NCI-H2196 treated with DMSO at 0.1 percent for 48 hours (cell line): ENCODE measurements around the gene DYSF.

Experiments
- DNase-seq: peaks from one replicate; lab custom pipeline; 2025; ENCODE audit not compliant: unreplicated experiment; lab: John Stamatoyannopoulos, UW

DYSF gene

DNA sequence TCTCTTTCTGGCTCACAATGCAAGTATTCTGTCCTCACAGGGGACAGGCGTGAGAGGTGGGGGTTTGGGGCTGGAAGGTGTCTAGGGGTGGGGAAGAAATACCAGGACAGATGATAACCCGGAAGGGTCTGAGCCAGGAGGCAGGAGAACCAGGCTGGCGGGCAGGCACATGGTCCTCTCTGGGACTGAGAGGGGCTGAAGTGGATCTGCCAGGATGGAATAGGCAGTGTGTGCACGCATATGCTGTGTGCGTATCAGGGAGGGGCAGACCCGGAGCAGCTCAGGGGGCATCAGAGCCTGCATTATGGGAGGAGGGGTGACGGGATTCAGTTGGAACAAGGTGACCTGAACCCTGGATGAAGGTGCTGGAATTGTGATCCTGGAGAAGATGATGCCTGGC is 157.3 kb downstream of the DYSF start:
- no peak for DNase-seq

GRCh38 chr2:71611247-71611646 is 157.9 kb downstream of the DYSF start:
- no peak for DNase-seq

GRCh38 chr2:71611781-71612527 is 158.6 kb downstream of the DYSF start:
- DNase-seq: no peak

DNA sequence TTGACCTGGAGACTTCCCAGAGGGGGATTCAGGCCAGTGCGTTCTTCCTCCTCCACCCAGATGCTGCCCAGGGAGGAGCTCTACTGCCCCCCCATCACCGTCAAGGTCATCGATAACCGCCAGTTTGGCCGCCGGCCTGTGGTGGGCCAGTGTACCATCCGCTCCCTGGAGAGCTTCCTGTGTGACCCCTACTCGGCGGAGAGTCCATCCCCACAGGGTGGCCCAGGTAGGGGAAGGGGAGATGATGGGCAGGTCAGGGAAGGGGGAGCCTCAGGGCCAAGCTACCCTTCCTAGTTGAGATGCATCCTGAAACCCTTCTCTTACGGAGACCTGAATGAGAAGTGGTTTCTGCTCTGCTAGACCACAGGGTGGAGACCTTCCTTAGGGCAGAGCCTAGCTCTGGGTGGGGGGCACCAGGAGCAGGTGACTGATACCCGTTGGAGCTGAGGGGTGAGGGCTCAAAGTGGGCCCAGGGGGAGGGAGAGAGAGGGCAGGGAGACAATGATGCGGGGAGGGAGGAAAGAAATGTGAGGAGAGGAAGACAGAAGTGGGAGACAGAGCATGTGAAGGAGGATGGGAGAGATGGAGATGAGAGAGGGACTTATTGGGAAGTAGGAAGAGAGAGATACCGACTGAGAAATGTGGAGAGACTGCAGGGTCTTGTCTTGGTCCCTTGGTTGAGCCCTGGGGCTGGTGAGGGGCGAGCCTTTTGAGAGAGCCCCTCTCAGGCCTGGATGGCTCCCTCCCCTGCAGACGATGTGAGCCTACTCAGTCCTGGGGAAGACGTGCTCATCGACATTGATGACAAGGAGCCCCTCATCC is 159.4 kb downstream of the DYSF start:
- no peak for DNase-seq

DNA sequence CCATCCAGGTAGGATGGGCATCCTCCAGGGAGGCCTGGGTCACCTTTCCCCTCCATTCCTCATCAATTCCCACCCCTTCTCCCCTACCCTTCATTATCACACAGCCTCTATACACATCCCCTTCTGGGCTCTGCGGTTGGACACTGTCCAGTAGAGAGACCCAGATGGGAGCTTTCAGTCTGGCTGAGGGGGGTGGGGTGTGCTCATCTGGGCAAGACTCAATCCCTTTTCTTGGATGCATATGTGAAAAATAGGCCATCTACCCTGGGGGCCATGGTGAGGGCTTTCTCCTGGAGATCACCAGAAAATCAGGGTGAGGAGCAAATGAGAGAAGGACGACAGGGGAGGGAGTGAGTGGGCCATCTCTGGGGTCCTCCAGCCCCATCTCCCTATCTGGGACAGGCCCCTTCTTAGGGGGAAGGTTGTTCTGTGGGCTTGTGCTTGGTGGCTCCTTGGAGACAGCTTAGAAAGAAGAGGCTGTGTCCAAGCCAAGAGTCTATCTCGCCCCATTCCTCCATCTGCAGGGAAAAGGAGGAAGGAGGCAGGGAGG is 160.1 kb downstream of the DYSF start:
- no peak for DNase-seq

DNA sequence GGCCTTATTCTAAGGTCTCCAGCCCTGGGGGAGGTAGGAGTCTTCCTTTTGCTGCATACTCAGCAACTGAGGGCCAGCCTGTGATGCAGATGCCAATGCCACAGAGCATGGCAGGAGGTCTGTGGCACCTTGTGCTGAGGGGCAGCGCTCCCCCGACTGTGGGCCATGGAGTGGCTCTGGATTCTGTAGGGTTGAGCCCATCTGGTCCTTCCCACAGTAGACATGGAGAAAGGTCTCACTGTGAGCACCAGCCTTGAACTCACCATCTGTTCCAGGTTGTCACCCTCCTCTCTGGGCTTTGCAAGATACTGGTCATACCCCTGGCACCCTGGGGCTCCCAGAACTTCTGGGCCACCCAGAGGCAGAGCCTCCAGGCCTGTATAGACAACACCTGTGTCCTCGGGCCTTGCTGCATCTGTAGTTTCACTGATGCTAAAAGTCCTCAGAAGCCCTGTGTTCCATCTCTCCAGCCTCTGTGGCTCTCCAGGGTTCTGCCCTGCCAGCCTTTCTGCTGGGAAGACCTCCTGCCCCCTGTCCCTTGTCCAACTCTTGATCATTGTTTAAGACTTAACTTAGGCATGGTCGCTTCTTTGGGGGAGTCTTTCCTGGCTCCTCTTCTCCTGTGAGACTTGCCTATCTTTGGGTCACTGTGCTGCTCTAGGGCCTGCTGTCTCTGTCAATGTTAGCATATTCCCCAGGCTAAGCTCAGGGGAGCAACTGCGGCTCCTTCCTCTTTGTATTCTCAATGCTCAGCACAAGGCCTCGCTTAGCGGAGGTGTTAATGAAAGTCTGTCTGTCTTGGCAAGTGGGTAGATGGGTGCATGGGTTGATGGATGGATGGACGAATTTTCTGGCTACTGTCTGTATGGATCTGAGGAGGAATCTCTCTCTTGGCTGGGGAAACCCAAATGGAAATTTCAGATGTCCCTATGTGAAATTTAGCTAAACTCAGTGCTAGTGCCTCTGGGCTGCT is 160.9 kb downstream of the DYSF start:
- DNase-seq: no peak

DNA sequence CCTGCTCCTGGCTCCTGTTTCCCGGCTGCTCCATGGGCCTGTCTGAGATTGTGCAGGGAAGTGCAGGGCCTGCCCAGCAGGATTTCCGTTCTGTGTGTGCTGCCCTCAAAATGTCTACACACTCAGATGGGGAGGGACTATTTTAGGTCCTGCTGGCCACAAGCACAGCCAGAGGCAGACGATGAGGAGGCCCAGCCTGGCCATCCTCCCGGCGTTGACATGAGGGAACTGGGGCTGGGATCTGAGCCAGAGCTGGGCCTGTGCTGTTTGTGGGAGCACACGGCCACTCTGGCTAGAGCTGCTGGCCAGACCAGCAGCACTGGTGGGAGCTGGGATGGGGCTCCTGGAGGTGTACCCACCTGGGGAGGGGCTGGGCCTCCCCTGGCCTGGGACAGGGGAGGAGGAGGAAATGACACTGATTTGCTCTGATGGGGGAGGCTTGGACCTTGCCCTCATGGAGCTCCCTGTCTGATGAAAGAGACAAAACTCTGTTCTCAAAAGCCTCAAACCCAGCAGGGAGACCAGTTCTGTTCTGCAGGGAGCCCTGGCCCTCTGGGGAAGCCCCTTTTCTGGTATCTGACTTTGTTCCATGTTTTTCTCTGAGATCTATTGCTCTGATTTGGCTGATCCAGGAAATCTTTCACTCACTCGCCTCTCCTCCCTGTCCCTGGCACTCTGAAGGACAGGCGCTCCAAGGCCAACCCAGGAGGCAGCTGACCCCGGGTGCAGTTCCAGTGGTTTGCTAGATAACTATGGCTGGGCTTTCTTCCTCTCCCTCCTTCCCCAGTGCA is 161.8 kb downstream of the DYSF start:
- no peak for DNase-seq

- no peak for DNase-seq
Observed at GRCh38 chr2:71615767-71616730, 162.7 kb downstream of the DYSF start.

DNA sequence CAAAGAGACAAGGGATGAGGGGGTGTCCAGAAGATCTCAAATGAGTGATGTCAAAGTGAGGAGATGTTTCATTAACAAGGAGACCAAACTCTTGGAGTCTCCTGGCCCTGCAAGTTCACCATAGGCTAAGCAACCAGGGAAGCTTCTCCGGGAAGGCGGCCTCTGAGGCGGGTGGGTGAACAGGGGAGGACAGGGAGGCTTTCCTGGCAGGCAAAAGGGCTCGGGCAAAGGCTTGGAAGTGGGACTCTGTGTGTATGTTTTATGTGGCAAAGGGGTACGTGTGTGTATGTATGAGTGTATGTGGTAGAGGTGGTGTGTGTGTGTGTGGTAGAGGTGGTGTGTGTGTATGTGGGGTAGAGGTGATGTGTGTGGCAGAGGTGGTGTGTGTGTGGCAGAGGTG is 163.9 kb downstream of the DYSF start:
- DNase-seq: no peak

GRCh38 chr2:71618327-71619113 is 165.2 kb downstream of the DYSF start:
- no peak for DNase-seq

DNA sequence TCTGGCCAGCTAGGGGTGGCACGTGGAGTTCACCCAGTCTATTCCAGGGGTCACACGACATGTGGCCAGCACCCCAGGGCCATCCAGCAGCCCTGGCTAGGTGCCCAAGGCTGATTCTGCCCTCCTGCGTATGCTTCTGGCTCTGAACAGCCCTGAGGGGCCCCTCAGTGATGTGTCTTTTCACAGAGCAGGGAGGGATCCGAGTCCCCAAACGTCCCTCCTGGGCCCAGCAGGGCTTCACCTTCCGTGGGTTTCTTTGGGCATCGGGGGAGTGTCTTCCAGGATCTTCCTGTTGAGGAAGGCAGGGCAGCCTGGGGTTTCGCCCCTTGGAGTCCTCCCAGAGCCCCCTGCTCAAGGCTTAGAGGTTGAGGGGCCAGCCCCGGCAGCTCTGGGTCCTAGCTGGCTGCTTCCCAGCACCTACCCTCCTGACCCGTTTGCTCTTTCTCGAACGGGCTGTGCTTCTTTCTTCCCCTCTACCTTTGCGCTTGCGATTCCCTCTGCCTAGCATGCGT is 165.9 kb downstream of the DYSF start:
- no peak for DNase-seq

DNA sequence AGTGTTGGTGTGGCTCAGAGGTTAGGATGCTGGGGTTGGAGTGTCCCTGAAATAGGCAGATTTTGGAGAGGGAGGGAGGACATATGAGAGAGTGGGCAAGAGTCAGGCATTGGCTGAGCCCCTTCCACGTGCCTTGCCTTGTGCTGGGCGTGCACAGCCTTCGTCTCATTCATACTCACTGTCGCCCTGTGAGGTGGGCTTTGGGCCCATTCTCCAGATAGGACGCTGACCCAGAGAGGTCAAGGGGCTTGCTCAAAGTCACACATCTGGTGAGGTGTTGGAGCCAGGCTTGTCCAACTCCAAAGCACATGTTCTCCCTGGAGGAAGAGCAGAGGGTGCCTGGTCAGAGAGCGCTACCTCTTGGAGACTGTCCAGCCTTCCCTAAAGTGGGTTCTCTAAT is 166.8 kb downstream of the DYSF start:
- DNase-seq: no peak

GRCh38 chr2:71620851-71621251 is 167.5 kb downstream of the DYSF start:
- no peak for DNase-seq

DNA sequence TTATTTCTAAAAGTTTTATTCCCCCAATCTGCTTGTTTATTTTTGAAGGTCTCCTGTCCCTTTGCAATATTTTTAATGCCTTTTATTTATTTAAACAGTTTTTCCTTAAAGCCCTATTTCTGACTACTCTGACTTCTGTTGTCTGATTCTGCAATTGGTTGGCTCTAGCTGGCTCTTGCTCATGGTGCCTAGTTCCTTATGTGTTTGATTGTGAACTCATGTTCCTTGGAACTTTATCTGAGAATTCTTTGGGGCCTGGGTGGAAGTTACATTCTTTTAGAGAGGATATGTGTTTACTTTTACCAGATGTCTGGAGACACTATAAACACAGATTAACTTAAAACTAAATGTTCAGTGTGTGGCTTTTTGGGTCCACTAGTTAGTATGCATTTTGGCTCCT is 175.9 kb downstream of the DYSF start:
- no peak for DNase-seq

- DNase-seq: no peak
Observed at GRCh38 chr2:71629771-71630453, 176.6 kb downstream of the DYSF start.

- no peak for DNase-seq
Observed at GRCh38 chr2:71630454-71631328, 177.3 kb downstream of the DYSF start.
